Mucosa of stomach (tissue), 1 donor: ENCODE data around the gene ABCC8.

Source experiments
- H3K27me3 ChIP-seq: one replicate; pipeline ENCODE4 v1.7.0; 2013; ENCODE audit warnings: mild to moderate bottlenecking, low read length; ENCODE audit not compliant: control insufficient read depth, insufficient read depth
- H3K36me3 ChIP-seq: one replicate; pipeline ENCODE4 v1.7.0; 2013; ENCODE audit warnings: low read length; ENCODE audit not compliant: control insufficient read depth, insufficient read depth
- H3K4me1 ChIP-seq: one replicate; pipeline ENCODE4 v1.7.0; 2013; ENCODE audit warnings: mild to moderate bottlenecking, low read length; ENCODE audit not compliant: control insufficient read depth, insufficient read depth
- H3K4me3 ChIP-seq: one replicate; pipeline ENCODE4 v1.7.0; 2013; ENCODE audit warnings: low read length
- H3K9ac ChIP-seq: one replicate; pipeline ENCODE4 v1.7.0; 2013; ENCODE audit warnings: mild to moderate bottlenecking, low read length, moderate library complexity
- H3K9me3 ChIP-seq: one replicate; pipeline ENCODE4 v1.7.0; 2013; ENCODE audit warnings: mild to moderate bottlenecking, low read length, moderate library complexity; ENCODE audit not compliant: control insufficient read depth
- donor health status: Pancreatic carcinoma.

ABCC8 gene

GRCh38 chr11:17385926-17386325, 90.7 kb downstream of the ABCC8 start:
- H3K4me3 ChIP-seq, result no peak overlapping the region
- no peaks in the 10 kb centered on the region for H3K9me3 ChIP-seq
- H3K9ac ChIP-seq, result no peak overlapping the region
- H3K27me3 ChIP-seq, result no peaks in the 10 kb centered on the region
- no peaks in the 10 kb centered on the region for H3K36me3 ChIP-seq
- no peaks in the 10 kb centered on the region for H3K4me1 ChIP-seq

GRCh38 chr11:17385492-17385891, 91.2 kb downstream of the ABCC8 start:
- Histone ChIP-seq H3K27me3 (no peaks in the 10 kb centered on the region), H3K9ac (no peak overlapping the region), H3K9me3 (no peaks in the 10 kb centered on the region), H3K4me1 (no peaks in the 10 kb centered on the region), H3K36me3 (no peaks in the 10 kb centered on the region), H3K4me3 (no peak overlapping the region)

- no peak overlapping the region for H3K9ac ChIP-seq
- no peak overlapping the region for H3K4me3 ChIP-seq
- no peaks in the 10 kb centered on the region for H3K27me3 ChIP-seq
- H3K9me3 ChIP-seq, result no peaks in the 10 kb centered on the region
- H3K36me3 ChIP-seq, result no peaks in the 10 kb centered on the region
- no peaks in the 10 kb centered on the region for H3K4me1 ChIP-seq
These were observed 92.6 kb downstream of the ABCC8 start for GRCh38 chr11:17384002-17384511.

GRCh38 chr11:17383461-17383860, 93.2 kb downstream of the ABCC8 start:
- no peak overlapping the region for H3K4me3 ChIP-seq
- no peaks in the 10 kb centered on the region for H3K27me3 ChIP-seq
- H3K9ac ChIP-seq, result no peak overlapping the region
- no peaks in the 10 kb centered on the region for H3K36me3 ChIP-seq
- H3K4me1 ChIP-seq, result no peaks in the 10 kb centered on the region
- H3K9me3 ChIP-seq, result no peaks in the 10 kb centered on the region

- Histone ChIP-seq H3K4me1 (no peaks in the 10 kb centered on the region), H3K36me3 (no peaks in the 10 kb centered on the region), H3K9me3 (no peaks in the 10 kb centered on the region), H3K9ac (no peak overlapping the region), H3K4me3 (no peak overlapping the region), H3K27me3 (no peaks in the 10 kb centered on the region)
These were observed 94.5 kb downstream of the ABCC8 start for GRCh38 chr11:17382046-17382728.

GRCh38 chr11:17381156-17381555, 95.5 kb downstream of the ABCC8 start:
- no peaks in the 10 kb centered on the region for H3K27me3 ChIP-seq
- no peak overlapping the region for H3K9ac ChIP-seq
- H3K9me3 ChIP-seq, result no peaks in the 10 kb centered on the region
- H3K4me1 ChIP-seq, result no peaks in the 10 kb centered on the region
- H3K4me3 ChIP-seq, result no peak overlapping the region
- H3K36me3 ChIP-seq, result no peaks in the 10 kb centered on the region

- Histone ChIP-seq H3K9me3 (no peaks in the 10 kb centered on the region), H3K4me3 (no peak overlapping the region), H3K36me3 (no peaks in the 10 kb centered on the region), H3K4me1 (no peaks in the 10 kb centered on the region), H3K9ac (no peak overlapping the region), H3K27me3 (no peaks in the 10 kb centered on the region)
These were observed 97.1 kb downstream of the ABCC8 start for GRCh38 chr11:17379383-17380180.

GRCh38 chr11:17378655-17379054, 98.0 kb downstream of the ABCC8 start:
- no peaks in the 10 kb centered on the region for H3K9me3 ChIP-seq
- no peak overlapping the region for H3K9ac ChIP-seq
- H3K36me3 ChIP-seq, result no peaks in the 10 kb centered on the region
- no peaks in the 10 kb centered on the region for H3K4me1 ChIP-seq
- H3K27me3 ChIP-seq, result no peaks in the 10 kb centered on the region
- H3K4me3 ChIP-seq, result no peak overlapping the region

- no peaks in the 10 kb centered on the region for H3K27me3 ChIP-seq
- H3K9ac ChIP-seq, result no peak overlapping the region
- peaks cover 4% of the 10 kb centered on the region for H3K9me3 ChIP-seq
- H3K36me3 ChIP-seq, result no peaks in the 10 kb centered on the region
- no peak overlapping the region for H3K4me3 ChIP-seq
- no peaks in the 10 kb centered on the region for H3K4me1 ChIP-seq
These were observed 100.2 kb downstream of the ABCC8 start for GRCh38 chr11:17376493-17376892.

- H3K36me3 ChIP-seq, result no peaks in the 10 kb centered on the region
- H3K27me3 ChIP-seq, result no peaks in the 10 kb centered on the region
- no peak overlapping the region for H3K4me3 ChIP-seq
- no peak overlapping the region for H3K9ac ChIP-seq
- peaks cover 7% of the 10 kb centered on the region for H3K9me3 ChIP-seq
- H3K4me1 ChIP-seq, result no peaks in the 10 kb centered on the region
These were observed 101.1 kb downstream of the ABCC8 start for GRCh38 chr11:17375547-17375946.

GRCh38 chr11:17371614-17372013, 105.0 kb downstream of the ABCC8 start:
- peaks cover 18% of the 10 kb centered on the region for H3K9me3 ChIP-seq
- no peaks in the 10 kb centered on the region for H3K4me1 ChIP-seq
- H3K36me3 ChIP-seq, result no peaks in the 10 kb centered on the region
- no peaks in the 10 kb centered on the region for H3K27me3 ChIP-seq
- H3K9ac ChIP-seq, result no peak overlapping the region
- no peak overlapping the region for H3K4me3 ChIP-seq

GRCh38 chr11:17369684-17370243, 106.9 kb downstream of the ABCC8 start:
- no peaks in the 10 kb centered on the region for H3K27me3 ChIP-seq
- H3K36me3 ChIP-seq, result no peaks in the 10 kb centered on the region
- no peaks in the 10 kb centered on the region for H3K4me1 ChIP-seq
- H3K9me3 ChIP-seq, result peaks cover 18% of the 10 kb centered on the region
- no peak overlapping the region for H3K4me3 ChIP-seq
- H3K9ac ChIP-seq, result no peak overlapping the region
